NT2/D1 (cell line): ENCODE results near the gene SLC19A3.

ENCODE experiments used
- SUZ12 ChIP-seq: IDR thresholded peaks from 2 replicates; pipeline ENCODE4 v1.6.1; 2011; ENCODE audit not compliant: insufficient read length, insufficient read depth; ENCODE audit errors: extremely low read depth
- YY1 ChIP-seq: IDR thresholded peaks from 2 replicates; pipeline ENCODE4 v1.6.1; 2011; ENCODE audit not compliant: insufficient read length, insufficient read depth

DNA sequence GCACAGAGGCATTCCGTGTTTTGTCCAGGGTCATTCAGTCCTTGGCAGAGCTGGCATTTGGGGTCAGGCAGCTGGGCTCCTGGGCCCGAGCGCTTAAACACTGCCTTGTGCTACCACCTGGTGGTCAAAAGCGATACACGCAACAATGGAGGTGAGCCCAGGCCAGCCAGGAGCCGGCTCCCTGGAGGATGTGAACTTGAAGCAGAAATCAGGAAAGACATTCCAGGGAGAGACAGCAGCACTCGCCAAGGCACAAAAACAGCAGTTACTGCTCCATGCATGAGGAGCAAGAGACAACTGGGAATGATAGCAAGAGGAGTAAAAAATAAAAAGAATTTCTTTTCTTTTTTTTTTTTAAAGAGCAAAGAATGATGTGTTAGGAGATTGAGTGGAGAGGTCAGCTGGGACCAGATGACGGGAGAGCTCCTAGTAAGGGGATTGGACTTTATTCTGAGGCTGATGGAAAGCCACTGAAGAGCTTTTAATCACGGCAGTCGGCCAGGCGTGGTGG lies 48.6 kb upstream of the SLC19A3 start:
- TF ChIP-seq SUZ12 (no peak), YY1 (no peak)
